ENCODE data around the gene TBX5. TPM values are rescaled to one million over a fixed set of nuclear protein-coding genes. Genes with fewer than 3 reads are reported as not detected.

Gene TBX5
- total RNA-seq, 1 donor from 2014 or later: not detected

DNA sequence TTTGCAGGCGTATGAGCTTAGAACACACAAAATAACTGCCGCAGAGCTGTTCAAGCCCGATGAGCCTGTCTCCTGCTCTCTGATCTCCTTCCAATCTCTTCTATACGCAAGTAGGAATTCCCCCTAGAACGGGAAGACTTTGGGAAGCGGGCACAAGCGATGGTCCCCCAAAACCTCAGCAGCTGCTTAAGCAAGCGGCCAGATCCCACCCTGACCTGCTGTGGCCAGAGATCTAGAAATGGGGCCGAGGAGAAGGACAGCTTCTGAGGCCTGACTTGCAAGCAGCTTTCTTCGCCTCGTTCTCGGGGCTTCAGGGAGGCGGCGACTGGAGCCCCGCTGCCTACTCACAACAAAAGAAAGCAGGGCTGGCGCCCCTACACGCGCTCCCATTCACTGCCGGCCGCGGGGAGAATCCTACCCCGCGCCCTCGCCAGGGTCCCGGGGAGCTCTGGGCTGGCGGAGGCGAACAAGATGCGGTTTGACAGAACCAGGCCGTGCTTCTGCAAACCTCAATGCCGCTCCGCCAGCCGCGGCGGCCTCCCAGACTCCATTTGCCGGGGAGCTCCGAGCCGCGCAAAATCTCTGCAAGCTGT lies 922 bp downstream of the TBX5 start:
- Mint-ChIP-seq H3K4me3 (ENCODE audit: unreplicated experiment) (no peak overlapping the region), H3K27me3 (ENCODE audit: unreplicated experiment) (peaks cover 96% of the 10 kb centered on the region), H3K27ac (ENCODE audit: unreplicated experiment) (no peak overlapping the region), H3K36me3 (ENCODE audit: unreplicated experiment) (no peaks in the 10 kb centered on the region), H3K9me3 (ENCODE audit: unreplicated experiment) (no peaks in the 10 kb centered on the region), H3K4me1 (ENCODE audit: unreplicated experiment) (peaks cover 16% of the 10 kb centered on the region)
- TF ChIP-seq, protein P1, sequence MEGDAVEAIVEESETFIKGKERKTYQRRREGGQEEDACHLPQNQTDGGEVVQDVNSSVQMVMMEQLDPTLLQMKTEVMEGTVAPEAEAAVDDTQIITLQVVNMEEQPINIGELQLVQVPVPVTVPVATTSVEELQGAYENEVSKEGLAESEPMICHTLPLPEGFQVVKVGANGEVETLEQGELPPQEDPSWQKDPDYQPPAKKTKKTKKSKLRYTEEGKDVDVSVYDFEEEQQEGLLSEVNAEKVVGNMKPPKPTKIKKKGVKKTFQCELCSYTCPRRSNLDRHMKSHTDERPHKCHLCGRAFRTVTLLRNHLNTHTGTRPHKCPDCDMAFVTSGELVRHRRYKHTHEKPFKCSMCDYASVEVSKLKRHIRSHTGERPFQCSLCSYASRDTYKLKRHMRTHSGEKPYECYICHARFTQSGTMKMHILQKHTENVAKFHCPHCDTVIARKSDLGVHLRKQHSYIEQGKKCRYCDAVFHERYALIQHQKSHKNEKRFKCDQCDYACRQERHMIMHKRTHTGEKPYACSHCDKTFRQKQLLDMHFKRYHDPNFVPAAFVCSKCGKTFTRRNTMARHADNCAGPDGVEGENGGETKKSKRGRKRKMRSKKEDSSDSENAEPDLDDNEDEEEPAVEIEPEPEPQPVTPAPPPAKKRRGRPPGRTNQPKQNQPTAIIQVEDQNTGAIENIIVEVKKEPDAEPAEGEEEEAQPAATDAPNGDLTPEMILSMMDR (IDR thresholded peaks at IDR 0.05): no peak
- DNase-seq (ENCODE audit: extremely low spot score, unreplicated experiment): no peak

DNA sequence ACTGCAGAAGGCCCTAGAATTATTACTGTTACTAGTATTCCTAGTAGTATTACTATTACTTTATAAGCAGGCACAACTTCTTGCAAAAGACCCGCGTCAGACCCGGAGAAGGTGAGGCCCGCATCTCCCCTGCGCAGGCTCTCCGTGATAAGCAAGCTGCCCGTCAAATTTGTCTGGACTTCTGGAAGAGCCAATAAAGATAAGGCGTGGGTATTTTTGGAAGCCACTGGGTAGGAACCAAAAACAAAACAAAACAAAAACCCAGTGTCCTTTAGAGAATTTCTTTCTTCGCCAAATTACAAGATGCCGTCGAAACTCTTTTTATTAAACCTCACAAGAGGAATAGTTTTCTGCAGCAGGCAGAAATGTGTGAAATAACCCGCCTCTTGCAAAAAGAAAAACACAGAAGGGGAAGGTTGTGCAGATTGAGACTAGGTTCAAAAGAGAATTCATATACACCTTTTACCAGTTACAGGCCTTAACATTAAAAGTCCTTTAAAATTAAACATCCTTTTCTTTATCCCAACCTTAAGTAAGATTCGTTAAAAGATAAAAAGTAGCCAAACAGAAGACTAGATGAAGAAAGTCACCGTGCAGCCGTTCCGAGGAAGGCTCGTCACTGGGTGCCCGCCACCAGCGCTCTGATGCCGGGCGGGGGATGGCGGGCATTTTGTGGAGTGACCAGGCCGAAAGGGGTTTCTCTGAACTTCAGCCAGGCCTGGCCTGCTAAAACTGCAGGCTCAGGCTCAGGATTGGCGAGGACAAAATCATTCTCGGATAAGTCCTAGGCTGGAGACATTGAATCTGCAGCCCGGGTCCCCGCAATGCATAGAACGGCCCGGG lies 1.6 kb downstream of the TBX5 start:
- DNase-seq (ENCODE audit: extremely low spot score, unreplicated experiment): no peak
- no peak overlapping the region for H3K4me3 Mint-ChIP-seq (ENCODE audit: unreplicated experiment)
- TF ChIP-seq, protein P1 (IDR thresholded peaks at IDR 0.05): no peak
- peaks cover 96% of the 10 kb centered on the region for H3K27me3 Mint-ChIP-seq (ENCODE audit: unreplicated experiment)
- no peak overlapping the region for H3K27ac Mint-ChIP-seq (ENCODE audit: unreplicated experiment)
- H3K36me3 Mint-ChIP-seq (ENCODE audit: unreplicated experiment): no peaks in the 10 kb centered on the region
- peaks cover 10% of the 10 kb centered on the region for H3K4me1 Mint-ChIP-seq (ENCODE audit: unreplicated experiment)
- no peaks in the 10 kb centered on the region for H3K9me3 Mint-ChIP-seq (ENCODE audit: unreplicated experiment)

DNA sequence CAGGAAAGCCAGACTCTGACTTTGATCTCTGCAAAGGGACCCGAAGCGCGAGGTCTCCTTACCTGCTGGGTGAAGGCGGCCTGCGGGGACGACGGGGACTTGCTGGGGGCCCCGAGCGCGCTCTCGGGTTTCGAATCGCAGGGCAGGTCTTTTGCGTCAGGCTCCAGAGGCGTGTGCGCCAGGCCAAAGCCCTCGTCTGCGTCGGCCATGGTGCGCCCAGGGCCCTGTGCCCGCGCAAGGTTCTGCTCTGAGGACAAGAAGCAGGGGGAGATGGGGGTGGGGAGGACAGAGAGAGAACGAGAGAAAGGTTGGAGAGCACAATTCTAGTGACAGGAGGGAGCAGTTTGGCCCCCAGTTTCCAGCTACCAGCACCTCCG lies 2.3 kb downstream of the TBX5 start:
- H3K36me3 Mint-ChIP-seq (ENCODE audit: unreplicated experiment): no peaks in the 10 kb centered on the region
- H3K27ac Mint-ChIP-seq (ENCODE audit: unreplicated experiment): no peak overlapping the region
- no peaks in the 10 kb centered on the region for H3K9me3 Mint-ChIP-seq (ENCODE audit: unreplicated experiment)
- TF ChIP-seq, protein P1 (IDR thresholded peaks at IDR 0.05): no peak
- H3K27me3 Mint-ChIP-seq (ENCODE audit: unreplicated experiment): peaks cover 97% of the 10 kb centered on the region
- no peak overlapping the region for H3K4me3 Mint-ChIP-seq (ENCODE audit: unreplicated experiment)
- peaks cover 5% of the 10 kb centered on the region for H3K4me1 Mint-ChIP-seq (ENCODE audit: unreplicated experiment)
- peak; percentile 76 for DNase-seq (ENCODE audit: extremely low spot score, unreplicated experiment)

DNA sequence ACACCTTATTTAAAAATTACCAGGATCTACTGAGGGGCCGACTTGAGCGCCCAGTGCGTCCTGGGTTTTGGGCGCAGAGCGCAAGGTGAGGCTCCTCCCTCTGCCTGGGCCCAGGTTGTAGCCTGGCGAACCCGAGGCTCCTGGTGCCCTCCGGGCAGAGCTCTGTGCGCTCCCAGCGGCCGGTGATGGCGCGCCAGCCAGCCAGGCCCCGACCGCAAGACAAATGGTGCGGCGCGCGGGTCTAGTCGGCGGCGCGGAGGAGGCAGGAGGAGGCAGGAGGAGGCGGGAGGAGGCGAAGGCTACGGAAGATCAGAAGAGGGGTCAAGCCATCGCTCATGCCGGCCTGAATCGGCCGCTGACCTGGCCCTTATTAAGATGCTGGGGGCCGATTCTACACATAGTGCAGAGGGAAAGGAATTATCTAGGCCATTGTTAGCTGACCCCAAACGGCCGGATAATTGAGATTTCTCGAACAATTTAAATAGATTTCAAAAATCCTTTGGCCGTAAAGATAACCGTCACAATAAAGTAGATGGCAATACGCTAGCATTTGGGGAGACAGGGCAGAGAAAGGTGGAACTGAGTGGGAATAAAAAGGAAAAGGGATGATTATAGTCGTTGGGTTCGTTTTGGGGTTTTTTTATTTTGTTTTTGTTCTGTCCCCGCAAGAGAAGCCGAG lies 2.8 kb downstream of the TBX5 start:
- Mint-ChIP-seq H3K4me1 (ENCODE audit: unreplicated experiment) (peaks cover 1% of the 10 kb centered on the region), H3K4me3 (ENCODE audit: unreplicated experiment) (no peak overlapping the region), H3K9me3 (ENCODE audit: unreplicated experiment) (no peaks in the 10 kb centered on the region), H3K27me3 (ENCODE audit: unreplicated experiment) (peaks cover 96% of the 10 kb centered on the region), H3K27ac (ENCODE audit: unreplicated experiment) (no peak overlapping the region), H3K36me3 (ENCODE audit: unreplicated experiment) (no peaks in the 10 kb centered on the region)
- TF ChIP-seq, protein P1 (IDR thresholded peaks at IDR 0.05): no peak
- peak; percentile 75 for DNase-seq (ENCODE audit: extremely low spot score, unreplicated experiment)

Data from osteocyte (in vitro differentiated cells).